ENCODE data around the gene GABRR1. TPM values are rescaled to one million over a fixed set of nuclear protein-coding genes. Genes with fewer than 3 reads are reported as not detected.
A peak's percentile ranks its signal among the peaks of the same experiment; 100 is the strongest.
"Not testable (repeated sequence)": the region's sequence is repeated elsewhere in the genome, so short reads cannot be mapped to it uniquely, and the experiment has no call there.

GABRR1 gene
- total RNA-seq, 1 donor from 2014 or later: not detected

- no peak for DNase-seq (ENCODE audit: low read depth in 2 of 2)
Measured at GRCh38 chr6:89160331-89161092, 56.6 kb downstream of the GABRR1 start.

DNA sequence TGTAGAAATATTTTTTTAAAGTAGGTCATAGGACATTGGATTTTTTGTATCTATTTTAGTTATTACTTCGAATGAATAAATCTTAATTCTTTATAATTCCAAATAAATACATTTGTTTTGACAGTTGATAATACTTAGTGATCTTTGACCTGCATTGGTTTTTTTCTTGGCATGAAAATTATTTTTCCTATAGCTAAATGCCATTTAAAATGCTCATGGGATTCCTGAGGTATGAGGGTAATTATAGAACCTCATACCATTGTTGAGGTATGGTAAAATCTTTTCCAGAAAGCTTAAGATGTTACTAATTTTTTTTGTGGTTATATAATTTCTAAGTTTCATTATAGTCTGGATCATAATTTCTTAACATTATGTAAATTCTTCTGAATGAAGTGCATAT is 63.0 kb downstream of the GABRR1 start:
- peak in 1 of 2 donors; percentile 64 for DNase-seq (ENCODE audit: low read depth in 2 of 2)

- no peak for DNase-seq (ENCODE audit: low read depth in 2 of 2)
Measured at GRCh38 chr6:89148016-89148750, 69.0 kb downstream of the GABRR1 start.

- DNase-seq (ENCODE audit: low read depth in 2 of 2): peak; percentile 11 to 30
Measured at GRCh38 chr6:89146718-89147700, 70.1 kb downstream of the GABRR1 start.

DNA sequence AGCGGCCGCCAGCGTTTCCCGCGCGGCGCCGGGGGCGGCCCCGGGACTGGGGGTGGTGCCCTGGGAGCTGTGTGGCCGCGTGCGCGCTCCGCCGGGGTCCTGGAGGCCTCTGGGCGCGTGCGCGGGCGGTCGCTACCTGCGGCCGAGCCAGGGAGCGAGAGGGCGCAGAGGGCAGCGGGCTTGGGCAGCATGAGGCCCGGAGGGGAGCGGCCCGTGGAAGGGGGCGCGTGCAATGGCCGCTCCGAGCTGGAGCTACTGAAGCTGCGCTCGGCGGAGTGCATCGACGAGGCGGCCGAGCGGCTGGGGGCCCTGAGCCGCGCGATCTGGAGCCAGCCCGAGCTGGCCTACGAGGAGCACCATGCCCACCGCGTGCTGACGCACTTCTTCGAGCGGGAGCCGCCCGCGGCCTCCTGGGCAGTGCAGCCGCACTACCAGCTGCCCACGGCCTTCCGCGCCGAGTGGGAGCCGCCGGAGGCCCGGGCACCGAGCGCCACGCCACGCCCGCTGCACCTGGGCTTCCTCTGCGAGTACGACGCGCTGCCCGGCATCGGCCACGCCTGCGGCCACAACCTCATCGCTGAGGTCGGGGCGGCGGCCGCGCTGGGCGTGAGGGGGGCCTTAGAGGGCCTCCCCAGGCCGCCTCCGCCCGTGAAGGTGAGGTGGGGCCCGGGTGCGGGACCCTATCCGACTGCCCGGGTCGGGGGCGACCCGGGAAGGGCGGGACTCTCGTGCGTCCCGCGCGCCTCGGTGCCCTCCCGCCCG is 71.0 kb downstream of the GABRR1 start, which contains the start of gene PM20D2:
Gene PM20D2, plus strand, starts transcription at position 100 of the 762 bp plus-strand sequence. Its CDS starts 90 bp downstream, at position 190.
- peak; percentile 36 to 47 for DNase-seq (ENCODE audit: low read depth in 2 of 2)

GRCh38 chr6:89145091-89145955 is 71.8 kb downstream of the GABRR1 start:
- DNase-seq (ENCODE audit: low read depth in 2 of 2): peak; percentile 2 to 33

- DNase-seq (ENCODE audit: low read depth in 2 of 2): no peak
Measured at GRCh38 chr6:89144354-89144906, 72.7 kb downstream of the GABRR1 start.

DNA sequence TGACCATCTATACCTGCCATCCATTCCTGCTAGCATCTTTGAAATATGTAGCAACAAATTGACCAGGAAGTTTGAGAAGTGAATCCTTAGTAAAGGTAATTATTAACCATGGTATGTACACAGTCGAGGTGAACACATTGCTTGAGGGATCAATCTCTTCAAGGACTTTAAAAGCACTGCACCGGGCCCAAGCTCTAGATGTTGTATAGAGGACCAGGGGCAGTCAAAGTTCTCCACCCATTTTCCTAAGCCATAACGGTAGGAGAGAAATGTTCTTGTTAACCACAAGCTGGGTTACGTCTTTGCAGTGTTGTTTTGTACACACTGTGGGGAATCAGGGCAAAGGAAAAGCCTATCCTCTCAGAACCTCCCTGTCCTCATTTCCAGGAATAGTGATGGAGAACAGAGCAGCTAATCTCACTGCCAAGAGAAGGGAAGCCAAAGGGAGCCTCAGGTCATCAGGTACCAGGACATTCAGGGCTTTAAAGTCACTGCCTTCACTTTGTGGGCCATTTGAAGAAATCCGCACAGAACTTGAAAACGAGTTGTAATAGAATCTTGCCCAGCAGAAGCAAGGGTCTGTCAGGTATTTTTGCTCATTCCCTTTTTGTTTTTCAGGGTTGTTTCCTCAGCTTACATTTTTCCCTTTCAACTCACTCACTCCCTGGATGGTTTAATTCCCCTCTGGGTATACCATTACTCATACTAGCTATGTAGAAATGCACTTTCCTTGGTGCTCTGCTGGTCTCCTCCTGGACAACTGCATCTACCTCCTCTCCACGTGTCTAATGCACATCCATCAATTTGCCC is 76.6 kb downstream of the GABRR1 start:
- DNase-seq (ENCODE audit: low read depth in 2 of 2): no peak

DNA sequence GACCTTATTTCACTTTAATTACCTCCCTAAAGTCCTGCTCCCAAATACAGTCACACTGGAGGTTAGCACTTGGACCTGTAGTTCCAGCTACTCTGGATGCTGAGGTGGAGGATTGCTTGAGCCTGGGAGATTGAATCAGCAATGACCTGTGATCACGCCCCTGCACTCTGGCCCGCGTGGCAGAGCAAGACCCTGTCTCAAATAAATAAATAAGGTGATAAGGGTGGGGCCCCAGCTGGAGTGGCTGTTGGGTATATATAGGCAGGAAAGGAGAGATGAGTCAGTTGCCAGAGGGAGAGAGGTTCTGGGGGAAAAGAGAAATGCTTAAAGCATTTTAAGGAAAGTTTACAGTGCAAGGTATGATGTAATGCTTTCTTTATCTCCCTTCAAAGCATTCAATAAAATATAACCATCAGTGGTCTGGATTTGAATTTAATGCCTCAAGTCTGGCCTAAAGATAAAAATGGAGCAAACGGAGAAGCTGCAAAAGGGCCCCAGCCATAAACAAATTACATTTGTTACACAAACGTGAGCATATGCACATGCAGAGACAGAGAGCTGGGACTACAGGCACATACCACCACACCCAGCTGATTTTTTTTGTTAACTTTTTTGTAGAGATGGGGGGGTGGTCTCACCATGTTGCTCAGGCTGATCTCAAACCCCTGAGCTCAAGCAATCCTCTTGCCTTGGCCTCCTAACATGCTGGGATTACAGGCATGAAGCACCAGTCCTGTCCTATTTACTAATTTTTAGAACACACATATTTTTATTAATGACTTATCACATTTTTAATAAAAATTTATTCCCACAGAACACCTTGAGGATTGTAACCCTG is 77.4 kb downstream of the GABRR1 start:
- no peak for DNase-seq (ENCODE audit: low read depth in 2 of 2)

DNA sequence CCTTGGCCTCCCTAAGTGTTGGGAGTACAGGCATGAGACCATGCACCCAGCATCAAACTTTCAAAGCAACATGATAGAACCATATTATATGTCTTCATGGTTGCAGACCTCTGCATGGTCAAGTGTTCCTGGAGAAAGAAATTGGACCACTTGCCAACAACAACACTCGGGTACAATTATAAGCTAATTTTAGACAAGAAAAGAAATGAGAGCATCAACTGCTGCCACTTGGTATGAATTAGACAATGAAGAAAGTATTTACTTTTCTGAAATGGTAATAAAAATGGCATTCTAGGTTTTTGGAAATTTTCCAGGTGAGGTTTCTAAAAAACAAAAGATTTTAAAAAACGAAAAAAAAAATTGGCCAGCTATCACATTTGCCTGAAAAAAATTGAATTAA is 79.0 kb downstream of the GABRR1 start:
- no peak for DNase-seq (ENCODE audit: low read depth in 2 of 2)

- DNase-seq (ENCODE audit: low read depth in 2 of 2): no peak
Measured at GRCh38 chr6:89134723-89135122, 82.4 kb downstream of the GABRR1 start.

DNA sequence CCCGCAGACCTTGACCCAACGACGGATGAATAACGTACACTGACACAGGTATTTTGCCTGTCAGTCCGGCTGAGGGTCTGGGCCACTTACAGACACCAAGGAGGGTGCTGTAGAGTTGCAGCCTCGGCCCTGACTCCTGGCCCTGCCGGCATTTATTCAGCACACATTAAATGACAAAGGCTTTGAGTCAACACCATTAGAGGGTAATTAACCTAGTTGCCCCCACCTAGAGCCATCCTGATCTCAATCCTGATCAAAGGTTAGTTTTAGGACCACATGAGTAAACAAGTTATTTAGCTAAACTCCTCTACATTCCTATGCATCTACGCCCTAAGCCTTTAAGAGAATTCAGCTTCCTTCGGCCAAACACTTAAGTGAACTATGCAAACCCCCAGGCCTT is 83.2 kb downstream of the GABRR1 start:
- no peak for DNase-seq (ENCODE audit: low read depth in 2 of 2)

- no peak for DNase-seq (ENCODE audit: low read depth in 2 of 2)
Measured at GRCh38 chr6:89132057-89132456, 85.1 kb downstream of the GABRR1 start.

DNA sequence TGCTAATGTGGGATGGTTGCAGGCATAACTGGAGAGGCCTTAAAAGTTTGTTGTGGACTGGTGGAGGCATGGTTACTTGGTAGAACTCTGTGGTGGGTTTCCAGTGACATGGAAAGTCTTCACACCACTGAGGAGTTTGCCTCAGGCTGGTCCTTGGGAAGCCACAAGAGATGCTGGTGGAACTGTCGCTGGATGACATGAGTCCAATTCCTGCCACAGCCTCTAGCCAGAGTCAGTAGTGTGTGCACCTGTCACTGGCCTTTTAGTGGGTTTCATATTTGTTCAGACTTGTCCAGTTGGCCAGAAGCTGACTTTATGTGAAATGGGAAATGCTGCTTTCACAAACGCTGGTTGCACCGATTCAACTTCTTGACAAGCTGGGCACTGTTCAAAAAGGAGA is 85.6 kb downstream of the GABRR1 start:
- DNase-seq (ENCODE audit: low read depth in 2 of 2): no peak

DNA sequence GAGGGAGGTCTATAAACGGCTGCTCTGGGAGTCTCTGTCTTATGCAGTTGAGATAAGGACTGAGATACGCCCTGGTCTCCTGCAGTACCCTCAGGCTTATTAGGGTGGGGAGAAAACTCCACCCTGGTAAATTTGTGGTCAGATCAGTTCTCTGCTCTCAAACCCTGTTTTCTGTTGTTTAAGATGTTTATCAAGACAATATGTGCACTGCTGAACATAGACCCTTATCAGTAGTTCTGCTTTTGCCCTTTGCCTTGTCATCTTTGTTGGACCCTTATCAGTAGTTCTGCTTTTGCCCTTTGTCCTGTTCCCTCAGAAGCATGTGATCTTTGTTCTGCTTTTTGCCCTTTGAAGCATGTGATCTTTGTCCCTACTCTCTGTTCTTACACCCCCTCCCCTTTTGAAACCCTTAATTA is 88.9 kb downstream of the GABRR1 start:
- not testable (repeated sequence) for DNase-seq (ENCODE audit: low read depth in 2 of 2)
